HL-60/S4 (cell line): ENCODE measurements around the gene ITGA5.
"Not testable (repeated sequence)": the region's sequence is repeated elsewhere in the genome, so short reads cannot be mapped to it uniquely, and the experiment has no call there.

Experiments
- in situ Hi-C: fragments of 300-500 bp; cut with MboI; formaldehyde crosslinking; loops from 2 replicates; pipeline ENCODE4 v1.14.3; 2022; ENCODE audit warnings: low sequenced_read_pairs

The ITGA5 gene

DNA sequence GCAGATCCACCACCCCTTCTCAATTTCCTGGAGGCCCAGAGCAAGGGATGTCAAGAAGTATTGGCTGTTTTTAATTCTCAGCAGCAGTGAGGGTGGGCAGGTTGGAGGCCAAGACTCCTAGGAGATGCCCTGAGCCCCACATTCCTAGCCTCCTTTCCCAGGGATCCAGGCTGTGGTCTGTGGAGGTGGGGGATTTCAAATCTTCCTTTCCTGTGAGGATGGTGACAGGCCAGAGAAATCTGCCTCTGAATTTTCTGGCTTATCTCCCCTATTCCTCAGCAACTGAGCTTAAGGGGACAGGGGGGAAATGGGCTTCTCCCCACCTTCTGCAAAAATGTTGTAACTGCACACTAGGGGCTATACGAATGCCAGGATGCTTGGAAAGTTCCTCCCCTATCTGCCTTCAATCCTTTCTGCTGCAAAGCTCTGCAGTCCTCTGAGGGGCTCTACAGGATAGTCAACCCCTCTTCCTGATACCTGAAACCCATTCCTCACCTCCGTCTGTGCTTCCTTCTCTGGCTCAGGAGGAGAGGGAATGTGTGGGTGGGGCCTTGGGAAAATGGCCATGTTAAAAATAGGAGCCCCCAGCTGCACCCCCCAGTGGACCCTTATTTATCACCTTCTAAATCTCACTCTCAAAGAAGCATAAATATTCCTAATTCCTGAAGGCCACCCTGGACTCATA lies 61.4 kb downstream of the ITGA5 start:
- in situ Hi-C loops = no loop called here

DNA sequence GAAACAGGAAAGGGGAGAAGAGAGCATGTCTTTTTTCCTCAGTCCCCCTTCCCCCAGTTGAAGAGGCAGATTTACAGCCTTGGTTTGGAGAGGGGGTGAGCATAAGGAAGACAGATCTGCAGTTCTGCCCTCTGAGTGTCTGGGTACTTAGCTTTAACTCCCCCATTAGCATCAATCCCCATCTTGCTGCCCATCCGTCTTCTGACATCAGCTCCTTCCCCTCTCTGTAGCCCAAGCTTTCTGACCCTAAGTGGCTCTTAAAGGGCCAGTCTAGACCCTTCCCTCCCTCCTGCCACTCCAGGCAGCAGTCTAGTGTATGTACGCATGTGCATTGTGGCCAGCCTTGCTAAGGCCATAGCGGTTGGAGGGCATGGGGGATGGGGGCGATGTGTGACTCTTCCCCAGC lies 62.1 kb downstream of the ITGA5 start:
- in situ Hi-C loops = no loop called here

DNA sequence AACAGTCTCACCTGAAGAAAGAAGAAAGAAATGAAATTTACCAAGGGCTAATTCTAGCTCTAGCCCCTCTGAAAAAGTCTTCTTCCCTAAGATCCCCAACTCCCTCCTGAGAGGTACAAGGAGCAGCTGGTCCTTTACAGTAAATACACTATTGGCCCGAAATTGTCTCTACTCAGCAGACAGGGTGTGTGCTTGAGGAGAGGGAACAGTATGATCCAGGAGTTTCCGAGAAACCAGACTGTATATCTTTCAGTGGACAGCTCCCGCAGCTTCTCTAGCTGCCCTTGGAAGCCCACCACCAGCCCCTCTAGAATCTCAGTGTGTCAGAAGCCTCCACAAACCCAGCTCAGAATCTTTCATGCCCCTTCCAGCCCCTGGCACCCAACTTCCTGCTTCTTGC lies 62.8 kb downstream of the ITGA5 start:
- in situ Hi-C loops = no loop called here

DNA sequence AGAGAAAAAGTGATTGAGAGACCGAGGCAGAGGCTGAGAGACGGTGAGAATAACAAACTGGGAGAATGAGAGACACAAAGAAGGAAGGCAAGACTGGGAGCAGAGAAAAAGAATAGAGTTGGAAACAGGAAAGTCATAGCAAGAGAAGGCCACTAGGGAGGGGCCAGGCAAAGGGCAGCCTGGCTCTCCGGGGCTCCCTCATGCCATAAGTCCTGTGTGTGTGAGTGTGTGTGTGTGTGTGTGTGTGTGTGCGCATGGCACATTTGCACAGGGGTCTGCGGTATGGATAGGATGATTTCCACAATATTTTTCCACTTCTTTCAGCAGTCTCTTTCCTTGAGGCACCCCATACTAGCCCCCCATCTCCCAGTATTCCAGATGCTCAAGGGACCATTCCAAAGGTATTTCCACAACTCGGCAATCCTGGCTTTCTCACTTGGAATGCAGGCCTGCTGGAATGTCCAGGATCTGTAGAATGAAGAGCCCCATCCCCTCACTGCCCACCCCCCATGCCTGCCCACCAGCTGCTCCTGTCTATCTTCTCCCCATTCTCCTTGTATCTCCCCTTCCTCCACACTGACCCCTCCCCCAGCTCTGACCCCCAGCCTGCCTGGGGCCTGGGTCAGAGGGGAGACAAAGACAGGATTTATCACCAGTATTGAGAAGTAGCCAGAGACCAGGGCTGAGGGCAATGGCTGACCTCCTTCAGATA lies 63.8 kb downstream of the ITGA5 start:
- in situ Hi-C loops = no loop called here

DNA sequence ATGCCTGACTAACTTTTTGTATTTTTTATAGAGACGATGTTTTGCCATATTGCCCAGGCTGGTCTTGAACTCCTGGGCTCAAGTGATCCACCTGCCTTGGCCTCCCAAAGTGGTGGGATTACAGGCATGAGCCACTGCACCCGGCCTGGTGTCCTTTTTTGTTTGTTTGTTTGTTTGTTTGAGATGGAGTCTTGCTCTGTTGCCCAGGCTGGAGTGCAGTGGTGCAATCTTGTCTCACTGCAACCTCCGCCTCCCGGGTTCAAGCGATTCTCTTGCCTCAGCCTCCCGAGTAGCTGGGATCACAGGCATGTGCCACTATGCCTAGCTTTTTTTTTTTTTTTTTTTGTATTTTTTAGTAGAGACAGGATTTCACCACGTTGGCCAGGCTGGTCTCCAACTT lies 64.8 kb downstream of the ITGA5 start:
- in situ Hi-C loops = not testable (repeated sequence)

DNA sequence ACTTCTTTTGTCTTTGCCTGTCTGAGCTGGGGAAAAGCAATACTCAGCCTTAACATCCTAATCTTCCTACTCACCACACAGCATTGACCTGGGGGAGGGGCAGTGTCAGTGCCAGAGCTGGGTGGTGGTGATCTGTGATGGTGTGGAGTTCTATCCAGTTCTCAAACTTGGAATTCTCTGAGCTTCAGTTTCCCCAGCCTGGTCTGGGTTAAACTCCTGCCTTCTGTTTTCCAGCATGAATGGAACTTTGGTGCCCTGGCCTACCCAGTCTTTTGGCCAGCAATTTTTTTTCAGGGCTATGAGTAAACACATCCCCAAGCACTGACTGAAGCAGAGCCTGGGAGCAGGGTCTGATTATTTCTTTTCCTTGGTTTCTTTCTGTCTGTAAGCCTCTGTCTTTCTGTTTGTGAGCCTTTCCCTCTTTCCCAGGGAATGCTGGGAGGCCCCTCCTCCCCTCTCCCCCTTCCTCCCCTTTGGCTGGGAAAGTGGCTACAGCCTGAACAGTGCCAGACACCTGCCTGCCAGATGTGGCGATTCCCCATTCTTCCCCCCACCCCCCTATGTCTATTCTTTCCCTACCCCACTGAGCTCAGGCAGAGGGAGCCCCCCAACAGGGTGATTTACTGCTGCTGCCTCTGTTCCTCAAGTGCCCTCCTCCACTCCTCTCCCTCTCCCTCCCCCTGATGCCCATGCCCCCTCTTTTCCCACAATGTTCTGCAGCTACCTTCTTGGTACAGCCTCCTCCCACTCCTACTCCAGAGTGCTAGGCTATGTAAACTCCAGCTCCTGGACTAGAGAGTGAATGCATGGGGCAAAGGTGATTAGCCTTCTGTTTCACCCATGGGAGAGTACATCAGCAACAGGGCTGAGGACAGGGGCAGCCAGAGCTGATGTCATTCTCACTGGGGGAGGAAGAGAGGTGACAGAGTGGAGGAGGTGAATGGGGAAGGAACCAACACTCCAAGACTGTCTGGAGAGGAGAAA lies 65.9 kb downstream of the ITGA5 start:
- in situ Hi-C loops = no loop called here

DNA sequence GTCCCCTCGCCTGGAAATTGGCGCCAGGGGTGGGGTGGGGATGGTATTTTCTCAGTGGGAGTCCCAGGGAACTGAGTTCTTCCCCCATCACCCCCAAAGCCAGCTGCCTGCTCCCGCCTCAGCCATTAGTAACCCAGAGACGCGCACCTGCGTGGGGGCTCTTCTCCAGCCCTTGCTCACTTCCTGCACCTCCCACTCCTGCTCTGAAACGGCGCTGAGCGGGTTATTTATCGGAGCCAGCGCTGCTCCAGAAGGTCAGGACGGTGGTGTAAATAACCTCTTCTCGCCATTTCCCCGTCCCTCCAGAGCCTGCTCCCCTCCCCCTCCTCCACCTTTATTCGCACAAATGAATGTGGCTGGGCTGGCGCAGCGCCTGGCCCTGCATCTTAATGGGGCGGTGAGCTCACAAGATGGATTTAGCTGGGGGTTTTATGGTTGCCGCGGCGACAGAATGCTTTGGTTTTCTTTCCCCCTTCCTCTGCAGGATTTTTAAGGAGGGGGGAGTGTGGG lies 67.0 kb downstream of the ITGA5 start:
- in situ Hi-C loops = no loop called here

DNA sequence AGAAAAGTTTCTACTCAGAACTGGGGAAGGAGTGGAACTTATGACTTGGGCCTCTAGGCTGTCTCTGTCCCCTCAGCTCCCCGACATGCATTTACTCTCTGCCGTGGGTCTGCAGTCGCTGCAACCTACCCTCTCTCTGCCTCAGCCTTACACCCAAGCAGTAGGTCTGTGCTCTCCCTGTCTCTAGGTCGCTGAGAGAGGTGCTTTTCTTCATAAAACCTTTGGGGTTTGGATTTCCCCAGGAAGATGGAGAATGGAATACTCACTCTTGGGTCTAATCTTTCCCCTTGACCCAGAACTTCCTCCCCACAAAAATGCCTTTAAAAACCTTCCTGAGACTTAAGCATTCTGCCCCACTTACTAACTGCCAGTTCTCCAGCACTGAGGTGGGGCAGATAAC lies 67.7 kb downstream of the ITGA5 start:
- in situ Hi-C loops = no loop called here

DNA sequence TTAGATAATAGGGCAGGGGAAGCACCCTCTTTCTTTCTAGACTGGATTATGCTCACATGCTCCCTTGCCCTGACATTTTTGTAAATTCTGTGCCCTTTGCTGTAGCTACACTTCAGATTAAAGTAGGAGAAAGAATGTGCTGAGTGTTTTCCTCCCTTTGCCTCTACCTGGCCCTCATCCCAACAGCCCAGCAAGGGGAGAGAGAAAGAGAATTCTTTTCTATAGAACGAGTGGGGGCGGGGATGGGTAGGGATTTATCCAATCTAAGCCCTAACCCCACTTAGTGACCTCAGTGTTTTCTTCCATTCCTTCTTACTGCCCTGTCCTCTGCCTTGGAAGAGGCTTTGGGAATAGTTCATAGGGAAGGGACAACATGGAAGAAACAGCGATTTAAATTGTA lies 68.3 kb downstream of the ITGA5 start:
- in situ Hi-C loops = no loop called here

DNA sequence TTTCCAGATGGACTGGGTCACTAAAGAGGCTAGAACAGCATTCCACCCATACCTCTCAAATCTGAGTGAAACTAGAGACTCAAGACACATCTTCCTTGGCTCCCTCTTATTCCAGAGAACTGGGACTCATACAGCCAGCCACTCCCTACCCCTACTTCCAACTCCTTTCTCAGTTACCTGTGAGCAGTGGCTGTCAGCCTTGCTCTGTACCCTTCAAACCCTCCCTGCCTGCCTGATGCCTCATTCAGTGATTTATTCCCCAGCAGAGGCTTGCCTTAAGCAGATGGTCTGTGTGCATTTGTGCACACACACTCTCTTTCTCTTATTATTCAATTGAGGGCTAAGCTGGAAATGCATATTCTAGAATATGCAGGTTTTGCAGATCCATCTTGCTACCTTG lies 69.4 kb downstream of the ITGA5 start:
- in situ Hi-C loops = no loop called here

DNA sequence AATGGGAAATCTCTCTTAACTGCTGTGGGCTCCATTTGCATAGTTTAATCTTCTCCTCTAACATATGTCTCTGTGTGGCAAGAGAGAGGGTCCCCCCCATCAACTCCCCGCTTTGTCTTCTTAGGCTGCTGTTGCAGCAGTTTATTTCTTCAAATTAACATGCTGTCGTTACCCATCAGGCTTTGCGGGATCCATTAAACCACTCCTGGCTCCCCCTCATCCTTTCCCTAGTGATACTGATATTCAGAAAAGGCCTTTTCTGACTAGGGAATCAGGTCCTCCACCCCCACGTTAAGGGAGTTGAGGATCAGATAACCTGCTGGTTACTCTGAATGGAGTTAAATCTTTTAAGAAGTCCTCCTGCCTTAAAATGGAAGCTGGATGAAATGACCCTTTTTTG lies 70.0 kb downstream of the ITGA5 start:
- in situ Hi-C loops = no loop called here
